HepG2 (cell line): ENCODE data around the gene SIK3. TPM values are rescaled to one million over a fixed set of nuclear protein-coding genes. Genes with fewer than 3 reads are reported as not detected.

Source experiments
- AGO1 ChIP-seq: fragments of 200-400 bp; formaldehyde crosslinking; IDR thresholded peaks from 2 replicates; pipeline ENCODE4 v1.6.1; 2017; ENCODE audit warnings: mild to moderate bottlenecking, low read depth, low read length, moderate library complexity; ENCODE audit not compliant: poor library complexity, severe bottlenecking
- EHMT2 ChIP-seq: fragments of 200-600 bp; sonication (generic); IDR thresholded peaks from 2 replicates; pipeline ENCODE4 v1.7.0; 2017; ENCODE audit warnings: antibody characterized with exemption, low read depth, low read length, borderline replicate concordance
- ERF ChIP-seq: IDR thresholded peaks from 2 replicates; pipeline ENCODE4 v1.6.1; 2018; ENCODE audit warnings: missing biosample characterization, missing genetic modification reagents
- ETV5 ChIP-seq: IDR thresholded peaks from 2 replicates; pipeline ENCODE4 v1.6.1; 2018; ENCODE audit warnings: missing biosample characterization, missing genetic modification reagents, inconsistent platforms, borderline replicate concordance
- MTF1 ChIP-seq: sonication (generic); formaldehyde crosslinking; IDR thresholded peaks from 2 replicates; pipeline ENCODE4 v1.5.0; 2020; ENCODE audit warnings: missing genetic modification reagents
- REPIN1 ChIP-seq: sonication (generic); formaldehyde crosslinking; IDR thresholded peaks from 2 replicates; pipeline ENCODE4 v1.8.0; 2022; ENCODE audit warnings: missing genetic modification reagents, low read depth, mild to moderate bottlenecking, borderline replicate concordance
- ZEB1 ChIP-seq: IDR thresholded peaks from 2 replicates; pipeline ENCODE4 v1.6.1; 2012; ENCODE audit warnings: mild to moderate bottlenecking, low read depth, inconsistent platforms; ENCODE audit not compliant: insufficient replicate concordance
- ZFX ChIP-seq: sonication (generic); formaldehyde crosslinking; IDR thresholded peaks from 2 replicates; pipeline ENCODE4 v1.4.0; 2020; ENCODE audit warnings: mild to moderate bottlenecking, low read depth, missing genetic modification reagents, moderate library complexity
- ZNF10 ChIP-seq: sonication (generic); formaldehyde crosslinking; IDR thresholded peaks from 2 replicates; pipeline ENCODE4 v1.4.0; 2020; ENCODE audit warnings: mild to moderate bottlenecking, low read depth, missing genetic modification reagents, borderline replicate concordance
- ZNF142 ChIP-seq: sonication (generic); formaldehyde crosslinking; IDR thresholded peaks from 2 replicates; pipeline ENCODE4 v1.4.0; 2020; ENCODE audit warnings: missing genetic modification reagents
- ZNF256 ChIP-seq: sonication (generic); formaldehyde crosslinking; conservative IDR thresholded peaks from 2 replicates; pipeline ENCODE4 v1.4.0; 2020; ENCODE audit warnings: missing genetic modification reagents
- ZNF564 ChIP-seq: sonication (generic); formaldehyde crosslinking; IDR thresholded peaks from 2 replicates; pipeline ENCODE4 v1.8.1; 2023; ENCODE audit warnings: mild to moderate bottlenecking, missing genetic modification reagents
- ZNF672 ChIP-seq: sonication (generic); formaldehyde crosslinking; IDR thresholded peaks from 2 replicates; pipeline ENCODE4 v1.8.1; 2022; ENCODE audit warnings: missing genetic modification reagents
- polyA plus RNA-seq, 8 experiments: library from polyadenylated mRNA; depleted of rRNA in 3 of 8; stranded (reverse) in 7 of 8; unstranded in 1 of 8; fragments of >200 nt; fragmentation: Illumina TruSeq in 4 of 8; extraction: Trizol in 4 of 8; gene quantifications; 2 replicates each; pipeline versions ENCODE4 v1.2.1 to v1.2.3, GENCODE V29; 2011 to 2016; ENCODE audit warnings: low read depth in 4 of 8, missing spikeins in 1 of 8, mixed read lengths in 1 of 8; ENCODE audit not compliant: insufficient read depth in 1 of 8
- total RNA-seq, 5 experiments: library from RNA; depleted of rRNA; stranded (reverse); fragments of >200 nt; fragmentation: Illumina TruSeq; extraction: Trizol; gene quantifications; 2 replicates each; pipeline ENCODE4 v1.2.3, GENCODE V29; 2016; ENCODE audit warnings: low read depth in 1 of 5
- TF ChIP-seq, protein P1 (sequence below): sonication (generic); formaldehyde crosslinking; IDR thresholded peaks from 2 replicates; pipeline ENCODE4 v1.5.1; 2020; ENCODE audit warnings: mild to moderate bottlenecking, missing genetic modification reagents, borderline replicate concordance
- TF ChIP-seq, protein P2 (sequence below): sonication (generic); formaldehyde crosslinking; IDR thresholded peaks from 2 replicates; pipeline ENCODE4 v1.4.0; 2020; ENCODE audit warnings: mild to moderate bottlenecking, low read depth, missing genetic modification reagents
- TF ChIP-seq, protein P3 (sequence below): fragments of 450-650 bp; IDR thresholded peaks from 2 replicates; pipeline ENCODE4 v1.6.1; 2017

Gene SIK3
- total and polyA plus RNA-seq, 2 of the 13 experiments (the other 11 are each of a cell fraction or from before 2014, with no cell fraction given), result 5.7 to 9.8 TPM

GRCh38 chr11:116828632-116829524 is 269.4 kb downstream of the SIK3 start (continued):
- no peak for TF ChIP-seq ZNF142
- no peak for TF ChIP-seq ZNF256 (CRISPR knock-in tag)
- peak; percentile 68; the same call in 1 of the 2 replicates for TF ChIP-seq REPIN1 (CRISPR knock-in tag)
- TF ChIP-seq, protein P1, sequence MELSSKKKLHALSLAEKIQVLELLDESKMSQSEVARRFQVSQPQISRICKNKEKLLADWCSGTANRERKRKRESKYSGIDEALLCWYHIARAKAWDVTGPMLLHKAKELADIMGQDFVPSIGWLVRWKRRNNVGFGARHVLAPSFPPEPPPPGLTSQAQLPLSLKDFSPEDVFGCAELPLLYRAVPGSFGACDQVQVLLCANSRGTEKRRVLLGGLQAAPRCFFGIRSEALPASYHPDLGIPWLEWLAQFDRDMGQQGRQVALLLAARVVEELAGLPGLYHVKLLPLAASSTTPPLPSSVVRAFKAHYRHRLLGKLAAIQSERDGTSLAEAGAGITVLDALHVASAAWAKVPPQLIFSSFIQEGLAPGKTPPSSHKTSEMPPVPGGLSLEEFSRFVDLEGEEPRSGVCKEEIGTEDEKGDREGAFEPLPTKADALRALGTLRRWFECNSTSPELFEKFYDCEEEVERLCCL, result no peak
- TF ChIP-seq ZEB1, result no peak
- TF ChIP-seq, protein P2, sequence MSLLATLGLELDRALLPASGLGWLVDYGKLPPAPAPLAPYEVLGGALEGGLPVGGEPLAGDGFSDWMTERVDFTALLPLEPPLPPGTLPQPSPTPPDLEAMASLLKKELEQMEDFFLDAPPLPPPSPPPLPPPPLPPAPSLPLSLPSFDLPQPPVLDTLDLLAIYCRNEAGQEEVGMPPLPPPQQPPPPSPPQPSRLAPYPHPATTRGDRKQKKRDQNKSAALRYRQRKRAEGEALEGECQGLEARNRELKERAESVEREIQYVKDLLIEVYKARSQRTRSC (CRISPR knock-in tag), result no peak
- no peak for TF ChIP-seq EHMT2
- peak; percentile 78 for TF ChIP-seq ERF
- no peak for TF ChIP-seq AGO1
- TF ChIP-seq, protein P3, sequence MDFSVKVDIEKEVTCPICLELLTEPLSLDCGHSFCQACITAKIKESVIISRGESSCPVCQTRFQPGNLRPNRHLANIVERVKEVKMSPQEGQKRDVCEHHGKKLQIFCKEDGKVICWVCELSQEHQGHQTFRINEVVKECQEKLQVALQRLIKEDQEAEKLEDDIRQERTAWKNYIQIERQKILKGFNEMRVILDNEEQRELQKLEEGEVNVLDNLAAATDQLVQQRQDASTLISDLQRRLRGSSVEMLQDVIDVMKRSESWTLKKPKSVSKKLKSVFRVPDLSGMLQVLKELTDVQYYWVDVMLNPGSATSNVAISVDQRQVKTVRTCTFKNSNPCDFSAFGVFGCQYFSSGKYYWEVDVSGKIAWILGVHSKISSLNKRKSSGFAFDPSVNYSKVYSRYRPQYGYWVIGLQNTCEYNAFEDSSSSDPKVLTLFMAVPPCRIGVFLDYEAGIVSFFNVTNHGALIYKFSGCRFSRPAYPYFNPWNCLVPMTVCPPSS, result no peak
- TF ChIP-seq ZNF10 (CRISPR knock-in tag), result no peak
- TF ChIP-seq ETV5 (CRISPR knock-in tag), result peak; percentile 80
- no peak for TF ChIP-seq ZNF672
- TF ChIP-seq ZFX (CRISPR knock-in tag), result peak; percentile 10; the same call in 1 of the 2 replicates
- no peak for TF ChIP-seq MTF1 (CRISPR knock-in tag)
- TF ChIP-seq ZNF564 (CRISPR knock-in tag), result no peak
